Measurements from ENCODE around the gene DNAH17. TPM values are rescaled to one million over a fixed set of nuclear protein-coding genes. Genes with fewer than 3 reads are reported as not detected.

The DNAH17 gene
- polyA plus RNA-seq, 1 of the 3 experiments (the other 2 are of a cell fraction) = not detected

GRCh38 chr17:78428025-78428575 lies 149.1 kb downstream of the DNAH17 start (continued):
- TF ChIP-seq ELF1 (IDR thresholded peaks at IDR 0.05) (no peak), TCF12 (IDR thresholded peaks at IDR 0.05) (no peak), POLR2AphosphoS5 (IDR thresholded peaks at IDR 0.05; ENCODE audit: low read depth, low read length) (no peak), TEAD4 (IDR thresholded peaks at IDR 0.05; ENCODE audit: borderline replicate concordance, insufficient read depth) (no peak), MXI1 (IDR thresholded peaks at IDR 0.05; ENCODE audit: low read depth, low read length) (no peak)

DNA sequence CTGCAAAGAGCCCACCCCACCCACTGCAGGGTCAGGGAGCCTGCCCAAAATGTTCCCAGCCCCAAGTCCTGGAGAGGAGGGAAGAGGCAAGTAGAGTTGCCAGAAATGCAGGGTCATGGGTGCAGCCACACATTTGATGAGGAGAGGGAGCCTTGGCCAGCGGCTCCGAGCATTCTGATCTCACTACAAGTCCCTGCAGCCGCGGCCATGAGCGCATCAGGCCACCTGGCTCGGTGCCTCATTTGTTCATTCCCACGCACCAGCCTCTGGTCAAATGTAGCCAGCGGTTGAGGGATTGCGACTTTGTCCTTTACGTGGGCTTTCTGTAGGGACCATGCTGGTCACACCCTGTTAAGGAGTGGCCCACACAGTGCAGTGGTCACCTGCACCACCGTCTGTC lies 150.1 kb downstream of the DNAH17 start:
- Histone ChIP-seq H3K9me2 (no peaks in the 10 kb centered on the region), H3F3A (replicated peaks; ENCODE audit: insufficient read depth) (no peaks in the 10 kb centered on the region), H3K27ac (ENCODE audit: low read depth in 2 of 2, low read length in 1 of 2) (no peak overlapping the region), H3K9me3 (no peaks in the 10 kb centered on the region), H3K27me3 (ENCODE audit: insufficient read depth) (no peaks in the 10 kb centered on the region), H2AFZ (ENCODE audit: low read depth) (no peak overlapping the region), H4K20me1 (ENCODE audit: insufficient read depth) (no peaks in the 10 kb centered on the region), H3K79me2 (ENCODE audit: insufficient read depth) (peaks cover 7% of the 10 kb centered on the region; the same call in 1 of the 2 replicates), H3K4me1 (ENCODE audit: control insufficient read depth in 1 of 2, insufficient read depth in 2 of 2, low read depth in 1 of 2, low read length in 1 of 2) (no peaks in the 10 kb centered on the region), H3K9ac (no peak overlapping the region), H3K36me3 (replicated peaks in 1 of 2; ENCODE audit: control insufficient read depth in 1 of 2, insufficient read depth in 2 of 2, low read length in 1 of 2) (peaks cover 36 to 64% of the 10 kb centered on the region in 2 experiments), H3K4me3 (ENCODE audit: low read depth in 2 of 2, low read length in 1 of 2) (no peak overlapping the region), H3K4me2 (no peak overlapping the region)
- no peak for DNase-seq
- ChIA-PET CTCF (interaction anchor here (0.6 to 12.2 kb wide), 3 partner anchors 10 to 158 kb away, joined by 4 to 327 read pairs (median 5); partner anchors contain the start of gene SOCS3), POLR2A (no interaction called here)
- 96% methylated on average over 11 of the region's 11 CpGs for WGBS (ENCODE audit: low lambda C conversion rate)
- TF ChIP-seq USF2 (IDR thresholded peaks at IDR 0.05; ENCODE audit: borderline replicate concordance, low read depth, low read length) = no peak
- no peak for TF ChIP-seq CHD2 (IDR thresholded peaks at IDR 0.05; ENCODE audit: low read length, partially characterized antibody)
- TF ChIP-seq TEAD4 (IDR thresholded peaks at IDR 0.05; ENCODE audit: borderline replicate concordance, insufficient read depth) = no peak
- TF ChIP-seq RAD21 (IDR thresholded peaks at IDR 0.05; ENCODE audit: low read length) = no peak
- no peak for TF ChIP-seq USF1 (IDR thresholded peaks at IDR 0.05; ENCODE audit: borderline replicate concordance, low read depth)
- TF ChIP-seq, protein P1, sequence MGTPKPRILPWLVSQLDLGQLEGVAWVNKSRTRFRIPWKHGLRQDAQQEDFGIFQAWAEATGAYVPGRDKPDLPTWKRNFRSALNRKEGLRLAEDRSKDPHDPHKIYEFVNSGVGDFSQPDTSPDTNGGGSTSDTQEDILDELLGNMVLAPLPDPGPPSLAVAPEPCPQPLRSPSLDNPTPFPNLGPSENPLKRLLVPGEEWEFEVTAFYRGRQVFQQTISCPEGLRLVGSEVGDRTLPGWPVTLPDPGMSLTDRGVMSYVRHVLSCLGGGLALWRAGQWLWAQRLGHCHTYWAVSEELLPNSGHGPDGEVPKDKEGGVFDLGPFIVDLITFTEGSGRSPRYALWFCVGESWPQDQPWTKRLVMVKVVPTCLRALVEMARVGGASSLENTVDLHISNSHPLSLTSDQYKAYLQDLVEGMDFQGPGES (IDR thresholded peaks at IDR 0.05; ENCODE audit: low read depth, low read length) = no peak
- no peak for TF ChIP-seq EP300 (IDR thresholded peaks at IDR 0.05; ENCODE audit: borderline replicate concordance in 1 of 2, low read depth in 1 of 2, low read length in 1 of 2)
- TF ChIP-seq FOXM1 (IDR thresholded peaks at IDR 0.05; ENCODE audit: low read depth) = no peak
- TF ChIP-seq YY1 (IDR thresholded peaks at IDR 0.05; ENCODE audit: low read depth) = no peak
- TF ChIP-seq, protein P2, sequence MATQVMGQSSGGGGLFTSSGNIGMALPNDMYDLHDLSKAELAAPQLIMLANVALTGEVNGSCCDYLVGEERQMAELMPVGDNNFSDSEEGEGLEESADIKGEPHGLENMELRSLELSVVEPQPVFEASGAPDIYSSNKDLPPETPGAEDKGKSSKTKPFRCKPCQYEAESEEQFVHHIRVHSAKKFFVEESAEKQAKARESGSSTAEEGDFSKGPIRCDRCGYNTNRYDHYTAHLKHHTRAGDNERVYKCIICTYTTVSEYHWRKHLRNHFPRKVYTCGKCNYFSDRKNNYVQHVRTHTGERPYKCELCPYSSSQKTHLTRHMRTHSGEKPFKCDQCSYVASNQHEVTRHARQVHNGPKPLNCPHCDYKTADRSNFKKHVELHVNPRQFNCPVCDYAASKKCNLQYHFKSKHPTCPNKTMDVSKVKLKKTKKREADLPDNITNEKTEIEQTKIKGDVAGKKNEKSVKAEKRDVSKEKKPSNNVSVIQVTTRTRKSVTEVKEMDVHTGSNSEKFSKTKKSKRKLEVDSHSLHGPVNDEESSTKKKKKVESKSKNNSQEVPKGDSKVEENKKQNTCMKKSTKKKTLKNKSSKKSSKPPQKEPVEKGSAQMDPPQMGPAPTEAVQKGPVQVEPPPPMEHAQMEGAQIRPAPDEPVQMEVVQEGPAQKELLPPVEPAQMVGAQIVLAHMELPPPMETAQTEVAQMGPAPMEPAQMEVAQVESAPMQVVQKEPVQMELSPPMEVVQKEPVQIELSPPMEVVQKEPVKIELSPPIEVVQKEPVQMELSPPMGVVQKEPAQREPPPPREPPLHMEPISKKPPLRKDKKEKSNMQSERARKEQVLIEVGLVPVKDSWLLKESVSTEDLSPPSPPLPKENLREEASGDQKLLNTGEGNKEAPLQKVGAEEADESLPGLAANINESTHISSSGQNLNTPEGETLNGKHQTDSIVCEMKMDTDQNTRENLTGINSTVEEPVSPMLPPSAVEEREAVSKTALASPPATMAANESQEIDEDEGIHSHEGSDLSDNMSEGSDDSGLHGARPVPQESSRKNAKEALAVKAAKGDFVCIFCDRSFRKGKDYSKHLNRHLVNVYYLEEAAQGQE (IDR thresholded peaks at IDR 0.05; ENCODE audit: low read depth, low read length) = no peak
- TF ChIP-seq MEF2A (IDR thresholded peaks at IDR 0.05; ENCODE audit: borderline replicate concordance, low read depth) = no peak
- TF ChIP-seq RCOR1 (IDR thresholded peaks at IDR 0.05; ENCODE audit: low read length) = no peak
- no peak for TF ChIP-seq TAF1 (IDR thresholded peaks at IDR 0.05; ENCODE audit: borderline replicate concordance, low read depth, low read length)
- no peak for TF ChIP-seq MXI1 (IDR thresholded peaks at IDR 0.05; ENCODE audit: low read depth, low read length)
- TF ChIP-seq FOXJ3 (CRISPR knock-in tag; IDR thresholded peaks at IDR 0.05) = no peak

Measured in SK-N-SH (cell line).